GM23338 (cell line): ENCODE data around the gene BCAS1. TPM values are rescaled to one million over a fixed set of nuclear protein-coding genes. Genes with fewer than 3 reads are reported as not detected.

Experiments
- ATAC-seq: fragments of 200-7000 bp; cut with Tn5 transposase; 3 replicates; pipeline ENCODE4 v1.9.1; 2020
- DNase-seq: peaks from one replicate; pipeline ENCODE4 v3.0.0-alpha.2; 2015; ENCODE audit warnings: low spot score
- H2AFZ ChIP-seq: fragments of 200-600 bp; sonication (generic); 2 replicates; pipeline ENCODE4 v1.8.0; 2016; ENCODE audit warnings: antibody characterized with exemption, mild to moderate bottlenecking, moderate library complexity
- H3F3A ChIP-seq: fragments of 200-600 bp; sonication (generic); replicated peaks from 2 replicates; pipeline ENCODE4 v1.8.0; 2017; ENCODE audit warnings: antibody characterized with exemption, mixed run types, low read depth
- H3K27ac ChIP-seq: fragments of 200-600 bp; sonication (generic); 2 replicates; pipeline ENCODE4 v1.6.1; 2016; ENCODE audit warnings: low read depth
- H3K27me3 ChIP-seq: fragments of 200-600 bp; sonication (generic); 2 replicates; pipeline ENCODE4 v1.8.0; 2016; ENCODE audit warnings: mild to moderate bottlenecking, mixed run types, moderate library complexity; ENCODE audit not compliant: insufficient read depth
- H3K36me3 ChIP-seq: fragments of 200-600 bp; sonication (generic); 2 replicates; pipeline ENCODE4 v1.8.0; 2016; ENCODE audit warnings: mild to moderate bottlenecking; ENCODE audit not compliant: insufficient read depth
- H3K4me1 ChIP-seq: fragments of 200-600 bp; sonication (generic); 2 replicates; pipeline ENCODE4 v1.8.0; 2016; ENCODE audit warnings: mild to moderate bottlenecking, moderate library complexity; ENCODE audit not compliant: insufficient read depth
- H3K4me2 ChIP-seq: fragments of 200-600 bp; sonication (generic); 2 replicates; pipeline ENCODE4 v1.7.1; 2017; ENCODE audit warnings: mixed run types
- H3K4me3 ChIP-seq: fragments of 200-600 bp; sonication (generic); 2 replicates; pipeline ENCODE4 v1.6.1; 2016; ENCODE audit warnings: mixed run types
- H3K79me2 ChIP-seq: fragments of 200-600 bp; sonication (generic); replicated peaks from 2 replicates; pipeline ENCODE4 v1.8.0; 2017; ENCODE audit warnings: mild to moderate bottlenecking; ENCODE audit not compliant: insufficient read depth
- H3K9me2 ChIP-seq: fragments of 200-600 bp; sonication (generic); 2 replicates; pipeline ENCODE4 v1.8.0; 2017; ENCODE audit not compliant: insufficient read depth
- H4K20me1 ChIP-seq: fragments of 200-600 bp; sonication (generic); replicated peaks from 2 replicates; pipeline ENCODE4 v1.8.0; 2017; ENCODE audit warnings: mild to moderate bottlenecking; ENCODE audit not compliant: insufficient read depth
- H3K27ac Mint-ChIP-seq: 2 replicates; pipeline ENCODE4 v1.8.0; 2020; ENCODE audit warnings: inconsistent platforms, mild to moderate bottlenecking, moderate library complexity, mixed read lengths
- H3K27me3 Mint-ChIP-seq: 3 replicates; pipeline ENCODE4 v1.8.0; 2022; ENCODE audit warnings: low read depth, mild to moderate bottlenecking, moderate library complexity, mixed read lengths, inconsistent platforms; ENCODE audit not compliant: insufficient read depth, poor library complexity
- H3K36me3 Mint-ChIP-seq: 3 replicates; pipeline ENCODE4 v1.8.0; 2021; ENCODE audit warnings: low read depth, mild to moderate bottlenecking, inconsistent platforms, moderate library complexity, mixed read lengths
- H3K4me1 Mint-ChIP-seq: 3 replicates; pipeline ENCODE4 v1.8.0; 2020; ENCODE audit warnings: mild to moderate bottlenecking, inconsistent platforms, mixed read lengths
- H3K4me3 Mint-ChIP-seq: 3 replicates; pipeline ENCODE4 v1.8.0; 2021; ENCODE audit warnings: moderate library complexity, mild to moderate bottlenecking, inconsistent platforms, mixed read lengths
- H3K9me3 Mint-ChIP-seq: 3 replicates; pipeline ENCODE4 v1.8.0; 2020; ENCODE audit warnings: moderate library complexity, mild to moderate bottlenecking, inconsistent platforms, mixed read lengths
- CREB1 ChIP-seq: fragments of 250-450 bp; sonication (Bioruptor Pico); IDR thresholded peaks from 2 replicates; pipeline ENCODE4 v1.5.0; 2020; ENCODE audit warnings: low read depth, mild to moderate bottlenecking, moderate library complexity
- CTCF ChIP-seq, 2 experiments: fragments of 200-600 bp in 1 of 2; sonication (generic) in 1 of 2; conservative IDR thresholded peaks; 2 replicates each; pipeline versions ENCODE4 v1.5.1 to v1.6.1; 2016 to 2017; ENCODE audit warnings: antibody characterized with exemption in 2 of 2, low read depth in 2 of 2, mild to moderate bottlenecking in 2 of 2, moderate library complexity in 1 of 2
- ETS1 ChIP-seq: IDR thresholded peaks from 2 replicates; pipeline ENCODE4 v1.6.1; 2016; ENCODE audit warnings: antibody characterized with exemption
- EZH2 ChIP-seq: fragments of 200-600 bp; sonication (generic); IDR thresholded peaks from one replicate; pipeline ENCODE4 v1.8.0; 2017; ENCODE audit warnings: antibody characterized with exemption, mild to moderate bottlenecking, low read depth; ENCODE audit not compliant: unreplicated experiment
- EZH2phosphoT487 ChIP-seq: fragments of 200-600 bp; sonication (generic); IDR thresholded peaks from one replicate; pipeline ENCODE4 v1.8.1; 2018; ENCODE audit warnings: antibody characterized with exemption; ENCODE audit not compliant: unreplicated experiment
- JUNB ChIP-seq: IDR thresholded peaks from one replicate; pipeline ENCODE4 v1.6.1; 2016; ENCODE audit warnings: antibody characterized with exemption; ENCODE audit not compliant: unreplicated experiment
- NANOG ChIP-seq: IDR thresholded peaks from 2 replicates; pipeline ENCODE4 v1.6.1; 2016; ENCODE audit warnings: antibody characterized with exemption, borderline replicate concordance
- POLR2AphosphoS5 ChIP-seq: IDR thresholded peaks from 2 replicates; pipeline ENCODE4 v1.6.1; 2016; ENCODE audit warnings: antibody characterized with exemption, low read depth
- REST ChIP-seq: IDR thresholded peaks from one replicate; pipeline ENCODE4 v1.6.1; 2018; ENCODE audit warnings: antibody characterized with exemption; ENCODE audit not compliant: unreplicated experiment
- STAT1 ChIP-seq: IDR thresholded peaks from one replicate; pipeline ENCODE4 v1.6.1; 2016; ENCODE audit warnings: antibody characterized with exemption; ENCODE audit not compliant: unreplicated experiment
- ZNF114 ChIP-seq: fragments of 250-450 bp; sonication (Bioruptor Pico); IDR thresholded peaks from 2 replicates; pipeline ENCODE4 v1.5.0; 2020; ENCODE audit warnings: mild to moderate bottlenecking, moderate library complexity
- ZNF331 ChIP-seq: fragments of 250-450 bp; sonication (Bioruptor Pico); IDR thresholded peaks from 2 replicates; pipeline ENCODE4 v1.5.0; 2020; ENCODE audit warnings: low read depth, mild to moderate bottlenecking, moderate library complexity
- ZNF462 ChIP-seq: fragments of 250-450 bp; sonication (Bioruptor Pico); IDR thresholded peaks from 2 replicates; pipeline ENCODE4 v1.5.0; 2020; ENCODE audit warnings: mild to moderate bottlenecking, moderate library complexity
- polyA plus RNA-seq: library from polyadenylated mRNA; unstranded; fragments of >200 nt; fragmentation: Nextera tagmentation; extraction: Ambion mirVana; gene quantifications from 2 replicates; pipeline ENCODE4 v1.2.1, GENCODE V29; 2016
- total RNA-seq: library from RNA; depleted of rRNA; stranded (reverse); fragments of >200 nt; shearing (Covaris generic); gene quantifications from 2 replicates; pipeline ENCODE4 v1.2.3, GENCODE V29; 2014

Gene BCAS1
- total and polyA plus RNA-seq, 2 experiments from 2014 or later = 0.17 to 0.19 TPM

- Histone ChIP-seq H3K36me3 (no peaks in the 10 kb centered on the region), H3K9me2 (no peaks in the 10 kb centered on the region), H3K4me3 (no peak overlapping the region), H3K27ac (no peak overlapping the region), H3K4me2 (no peak overlapping the region), H3K4me1 (peaks cover 53% of the 10 kb centered on the region), H3K27me3 (no peaks in the 10 kb centered on the region), H4K20me1 (no peaks in the 10 kb centered on the region), H2AFZ (no peak overlapping the region), H3K79me2 (no peaks in the 10 kb centered on the region), H3F3A (no peaks in the 10 kb centered on the region)
- TF ChIP-seq REST (no peak), CREB1 (CRISPR knock-in tag) (peak; percentile 76), CTCF (conservative IDR thresholded peaks at IDR 0.05; ENCODE audit: low read depth in 2 of 2) (no peak), ZNF331 (CRISPR knock-in tag) (no peak), EZH2phosphoT487 (no peak), ZNF462 (CRISPR knock-in tag) (no peak), JUNB (no peak), POLR2AphosphoS5 (peak; percentile 59), STAT1 (no peak), ZNF114 (no peak), EZH2 (no peak), NANOG (no peak), ETS1 (peak; percentile 67)
- peak overlapping the region; percentile 80 for H3K27ac Mint-ChIP-seq
- peak overlapping the region; percentile 56; the same call in 2 of the 3 replicates for H3K4me3 Mint-ChIP-seq
- ATAC-seq (peak; percentile 85), DNase-seq (peak; percentile 96)
- peaks cover 14% of the 10 kb centered on the region for H3K27me3 Mint-ChIP-seq
- peaks cover 58% of the 10 kb centered on the region for H3K4me1 Mint-ChIP-seq
- H3K36me3 Mint-ChIP-seq = no peaks in the 10 kb centered on the region
- no peaks in the 10 kb centered on the region; the same call in 2 of the 3 replicates for H3K9me3 Mint-ChIP-seq
Measured at GRCh38 chr20:53918949-53919361, 151.4 kb downstream of the BCAS1 start.
